OCI-LY3 (cell line): ENCODE results near the gene NPC1L1.

ENCODE experiments used
- H2AFZ ChIP-seq: fragments of 200-600, 300-600 bp; shearing (Covaris generic); 2 replicates; pipeline ENCODE4 v1.6.0; 2014; ENCODE audit warnings: antibody characterized with exemption, low read depth, low read length
- H3K27ac ChIP-seq: fragments of 200-600, 300-600 bp; sonication (generic); 2 replicates; pipeline ENCODE4 v1.5.1; 2014; ENCODE audit warnings: mild to moderate bottlenecking, low read length, moderate library complexity, mixed read lengths
- H3K27me3 ChIP-seq: fragments of 200-600, 300-600 bp; sonication (generic); 2 replicates; pipeline ENCODE4 v1.6.1; 2014; ENCODE audit warnings: low read depth, low read length, mixed read lengths
- H3K36me3 ChIP-seq: fragments of 200-600, 300-600 bp; sonication (generic); replicated peaks from 2 replicates; pipeline ENCODE3; 2014; ENCODE audit warnings: low read depth, low read length, mixed read lengths
- H3K4me1 ChIP-seq: fragments of 300-600, 200-600 bp; sonication (generic); 2 replicates; pipeline ENCODE4 v1.6.1; 2014; ENCODE audit warnings: low read length, mixed read lengths
- H3K4me2 ChIP-seq: fragments of 200-600, 300-600 bp; sonication (generic); 2 replicates; pipeline ENCODE4 v1.6.1; 2014; ENCODE audit warnings: low read length, mixed read lengths
- H3K4me3 ChIP-seq: fragments of 300-600, 200-600 bp; sonication (generic); 2 replicates; pipeline ENCODE4 v1.5.1; 2014; ENCODE audit warnings: antibody characterized with exemption, mild to moderate bottlenecking, low read length, moderate library complexity
- H3K79me2 ChIP-seq: fragments of 300-600, 200-600 bp; shearing (Covaris generic); 2 replicates; pipeline ENCODE4 v1.6.1; 2014; ENCODE audit warnings: mild to moderate bottlenecking, low read length, mixed read lengths
- H3K9ac ChIP-seq: fragments of 300-600, 200-600 bp; shearing (Covaris generic); 2 replicates; pipeline ENCODE4 v1.6.0; 2014; ENCODE audit warnings: mild to moderate bottlenecking, low read length, moderate library complexity
- H3K9me3 ChIP-seq: fragments of 200-600, 300-600 bp; shearing (Covaris generic); 2 replicates; pipeline ENCODE4 v1.6.1; 2014; ENCODE audit warnings: low read length, mixed read lengths; ENCODE audit not compliant: insufficient read depth
- H4K20me1 ChIP-seq: fragments of 200-600, 300-600 bp; sonication (generic); 2 replicates; pipeline ENCODE4 v1.6.1; 2016; ENCODE audit warnings: low read length, mixed read lengths; ENCODE audit not compliant: insufficient read depth
- EZH2phosphoT487 ChIP-seq: fragments of 200-600 bp; shearing (Covaris generic); IDR thresholded peaks from 2 replicates; pipeline ENCODE4 v1.6.1; 2018; ENCODE audit warnings: antibody characterized with exemption, mixed run types, low read depth
- TF ChIP-seq, protein P1 (sequence below): fragments of 200-600, 300-600 bp; sonication (generic); IDR thresholded peaks from 2 replicates; pipeline ENCODE4 v1.5.1; 2014; ENCODE audit warnings: antibody characterized with exemption, low read length, low read depth

NPC1L1 gene

DNA sequence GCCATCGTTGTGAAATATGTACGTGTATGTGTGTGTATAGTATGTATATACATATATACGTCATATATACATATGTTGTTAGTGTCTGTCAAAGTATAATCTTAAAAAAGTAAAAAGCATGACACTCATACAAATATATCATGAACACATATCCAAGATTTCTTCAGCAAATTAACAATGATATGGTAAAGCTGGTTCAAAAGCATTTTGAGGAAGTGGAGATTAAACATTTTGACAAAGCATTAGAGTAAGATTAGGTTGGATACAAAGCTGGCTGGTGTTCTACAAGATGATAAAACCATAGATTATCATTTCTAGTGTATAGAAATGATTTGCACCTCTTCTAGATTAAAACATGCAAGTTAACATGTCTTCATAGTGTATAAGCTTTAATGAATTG lies 49.9 kb downstream of the NPC1L1 start:
- H2AFZ ChIP-seq, result peak overlapping the region; percentile 95
- H3K4me1 ChIP-seq, result peaks cover 17% of the 10 kb centered on the region
- peak overlapping the region; percentile 89 for H3K9ac ChIP-seq
- H4K20me1 ChIP-seq, result peaks cover 16% of the 10 kb centered on the region; the same call in 1 of the 2 replicates
- peaks cover 9% of the 10 kb centered on the region for H3K36me3 ChIP-seq
- 0 out of 2 replicates have a peak overlapping the region, but pooled peaks have one; percentile 83 for H3K27ac ChIP-seq
- no peaks in the 10 kb centered on the region for H3K27me3 ChIP-seq
- TF ChIP-seq, protein P1, sequence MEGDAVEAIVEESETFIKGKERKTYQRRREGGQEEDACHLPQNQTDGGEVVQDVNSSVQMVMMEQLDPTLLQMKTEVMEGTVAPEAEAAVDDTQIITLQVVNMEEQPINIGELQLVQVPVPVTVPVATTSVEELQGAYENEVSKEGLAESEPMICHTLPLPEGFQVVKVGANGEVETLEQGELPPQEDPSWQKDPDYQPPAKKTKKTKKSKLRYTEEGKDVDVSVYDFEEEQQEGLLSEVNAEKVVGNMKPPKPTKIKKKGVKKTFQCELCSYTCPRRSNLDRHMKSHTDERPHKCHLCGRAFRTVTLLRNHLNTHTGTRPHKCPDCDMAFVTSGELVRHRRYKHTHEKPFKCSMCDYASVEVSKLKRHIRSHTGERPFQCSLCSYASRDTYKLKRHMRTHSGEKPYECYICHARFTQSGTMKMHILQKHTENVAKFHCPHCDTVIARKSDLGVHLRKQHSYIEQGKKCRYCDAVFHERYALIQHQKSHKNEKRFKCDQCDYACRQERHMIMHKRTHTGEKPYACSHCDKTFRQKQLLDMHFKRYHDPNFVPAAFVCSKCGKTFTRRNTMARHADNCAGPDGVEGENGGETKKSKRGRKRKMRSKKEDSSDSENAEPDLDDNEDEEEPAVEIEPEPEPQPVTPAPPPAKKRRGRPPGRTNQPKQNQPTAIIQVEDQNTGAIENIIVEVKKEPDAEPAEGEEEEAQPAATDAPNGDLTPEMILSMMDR, result no peak
- no peak for TF ChIP-seq EZH2phosphoT487
- H3K9me3 ChIP-seq, result no peaks in the 10 kb centered on the region
- H3K4me3 ChIP-seq, result peak overlapping the region; percentile 84
- peaks cover 41% of the 10 kb centered on the region for H3K79me2 ChIP-seq
- peak overlapping the region; percentile 96 for H3K4me2 ChIP-seq

DNA sequence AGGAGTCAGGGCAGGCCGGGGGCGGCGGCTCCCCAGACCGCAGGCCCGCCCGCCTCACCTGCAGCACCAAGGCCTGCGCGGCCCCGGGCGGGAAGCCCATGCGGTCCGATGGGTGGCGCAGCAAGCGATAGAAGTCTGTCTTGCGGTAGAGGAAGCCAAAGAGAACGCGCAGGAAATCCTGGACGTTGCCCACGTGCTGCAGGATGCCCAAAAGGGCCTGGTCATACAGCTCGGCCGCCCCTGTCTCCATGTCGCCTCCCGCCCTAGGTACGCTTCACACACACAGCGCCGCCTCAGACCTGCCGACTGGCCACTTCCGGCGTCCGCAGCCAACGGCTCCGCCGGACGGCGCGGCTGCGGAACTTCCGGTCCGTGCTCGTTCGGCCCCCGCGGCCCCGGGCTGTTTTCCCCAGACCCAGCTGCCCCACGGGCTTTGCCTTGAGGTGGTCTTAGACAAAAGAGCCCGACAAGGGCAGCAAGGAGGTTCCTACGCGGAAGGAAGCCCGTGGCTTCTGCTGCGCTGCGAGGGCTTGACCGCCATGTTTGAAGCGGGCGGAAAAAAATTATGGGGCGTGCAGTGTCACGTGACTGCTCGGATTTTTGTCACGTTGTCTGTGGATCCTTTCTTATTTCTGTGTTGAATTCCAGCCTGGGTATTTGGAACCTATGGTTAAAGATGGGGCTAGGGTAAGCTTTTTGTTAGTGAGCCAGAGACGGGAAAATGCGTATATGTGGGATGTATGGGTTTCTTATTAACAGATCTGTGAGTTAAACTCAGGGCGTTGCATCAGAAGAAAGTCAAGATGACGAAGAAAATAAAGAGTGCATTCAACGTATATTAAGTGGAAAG lies 50.6 kb downstream of the NPC1L1 start, which contains the start of gene NUDCD3:
NUDCD3 (minus strand) TSS at position 308 of the 850 bp plus-strand sequence; CDS start at position 250, 58 bp downstream.
- no peaks in the 10 kb centered on the region for H3K9me3 ChIP-seq
- H3K9ac ChIP-seq, result peak within 1 kb of the TSS; percentile 89
- peak within 1 kb of the TSS; percentile 95 for H2AFZ ChIP-seq
- H3K27ac ChIP-seq, result peak within 1 kb of the TSS; percentile 83
- H4K20me1 ChIP-seq, result peaks cover 22% of the 10 kb centered on the region
- H3K79me2 ChIP-seq, result peaks cover 47% of the 10 kb centered on the region
- H3K36me3 ChIP-seq, result peaks cover 13% of the 10 kb centered on the region
- no peaks in the 10 kb centered on the region for H3K27me3 ChIP-seq
- peaks cover 17% of the 10 kb centered on the region for H3K4me1 ChIP-seq
- TF ChIP-seq EZH2phosphoT487, result no peak
- TF ChIP-seq, protein P1, result peak; percentile 20; the same call in 1 of the 2 replicates
- peak within 1 kb of the TSS; percentile 84 for H3K4me3 ChIP-seq
- H3K4me2 ChIP-seq, result peak within 1 kb of the TSS; percentile 96

DNA sequence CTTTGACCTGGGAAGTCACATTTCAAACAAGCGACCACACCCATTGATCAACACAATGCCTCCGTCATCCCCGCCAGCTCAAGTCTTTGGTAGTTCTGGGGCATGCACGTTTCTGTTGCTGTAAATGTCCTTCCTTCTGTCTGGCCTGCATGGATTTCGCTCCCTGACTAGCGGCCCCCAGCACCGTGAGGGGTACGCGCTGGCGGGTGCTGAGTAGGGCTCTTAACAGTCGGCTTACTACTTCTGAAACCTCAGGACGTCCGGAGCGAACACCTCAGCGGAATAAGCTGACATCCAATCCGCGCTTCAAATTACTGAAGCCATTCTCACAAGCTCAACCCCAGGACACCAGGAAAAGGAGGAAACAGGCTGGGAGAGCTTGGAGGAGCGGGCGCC lies 51.2 kb downstream of the NPC1L1 start:
- peak overlapping the region; percentile 95; the same call in 1 of the 2 replicates for H2AFZ ChIP-seq
- H3K4me3 ChIP-seq, result peak overlapping the region; percentile 84
- peaks cover 17% of the 10 kb centered on the region for H3K4me1 ChIP-seq
- H3K9ac ChIP-seq, result peak overlapping the region; percentile 89
- H3K9me3 ChIP-seq, result no peaks in the 10 kb centered on the region
- peaks cover 20% of the 10 kb centered on the region for H3K36me3 ChIP-seq
- TF ChIP-seq, protein P1, result no peak
- TF ChIP-seq EZH2phosphoT487, result no peak
- H3K79me2 ChIP-seq, result peaks cover 53% of the 10 kb centered on the region
- H4K20me1 ChIP-seq, result peaks cover 25% of the 10 kb centered on the region
- H3K27me3 ChIP-seq, result no peaks in the 10 kb centered on the region
- H3K4me2 ChIP-seq, result peak overlapping the region; percentile 96
- peak overlapping the region; percentile 83 for H3K27ac ChIP-seq

DNA sequence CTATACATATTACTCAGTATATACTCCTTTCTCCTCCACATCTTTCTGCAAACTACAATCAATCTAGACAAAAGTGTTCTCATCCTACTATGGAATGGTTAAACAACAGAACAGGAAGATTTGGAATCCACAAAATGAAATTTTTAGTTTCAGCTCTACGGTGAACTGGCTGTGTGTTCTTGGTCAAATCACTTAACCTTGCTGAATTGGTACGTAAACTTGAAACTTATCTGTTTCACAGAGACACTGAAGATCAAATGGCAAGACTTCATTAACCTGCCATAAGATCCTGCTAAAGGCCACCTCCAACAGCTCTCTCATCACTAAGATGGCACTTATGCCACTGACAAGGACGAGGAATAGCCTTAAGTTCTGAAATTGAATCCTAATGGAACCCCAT lies 52.2 kb downstream of the NPC1L1 start:
- peaks cover 29% of the 10 kb centered on the region for H3K36me3 ChIP-seq
- TF ChIP-seq EZH2phosphoT487, result no peak
- TF ChIP-seq, protein P1, result no peak
- peak overlapping the region; percentile 84 for H3K4me3 ChIP-seq
- peaks cover 61% of the 10 kb centered on the region for H3K79me2 ChIP-seq
- H3K27ac ChIP-seq, result no peak overlapping the region
- peaks cover 25% of the 10 kb centered on the region for H4K20me1 ChIP-seq
- peaks cover 17% of the 10 kb centered on the region for H3K4me1 ChIP-seq
- no peak overlapping the region for H3K9ac ChIP-seq
- peak overlapping the region; percentile 96 for H3K4me2 ChIP-seq
- no peak overlapping the region for H2AFZ ChIP-seq
- H3K27me3 ChIP-seq, result no peaks in the 10 kb centered on the region
- H3K9me3 ChIP-seq, result no peaks in the 10 kb centered on the region
